HAP-1 (cell line): ENCODE data around the gene NXPH4.

ENCODE experiments used
- DNase-seq, 2 experiments: peaks; one replicate each; pipeline ENCODE4 v3.0.0-alpha.2; 2016 to 2020; ENCODE audit warnings: low spot score in 2 of 2
- H3K27me3 ChIP-seq: fragments of 250-450 bp; sonication (Bioruptor Pico); 2 replicates; pipeline ENCODE4 v1.5.1; 2020; ENCODE audit warnings: low read depth, mild to moderate bottlenecking, moderate library complexity
- H3K36me3 ChIP-seq: fragments of 250-450 bp; sonication (Bioruptor Pico); replicated peaks from 2 replicates; pipeline ENCODE4 v1.5.1; 2020; ENCODE audit warnings: mild to moderate bottlenecking
- H3K4me1 ChIP-seq: fragments of 250-450 bp; sonication (Bioruptor Pico); 2 replicates; pipeline ENCODE4 v1.5.1; 2020; ENCODE audit warnings: mild to moderate bottlenecking
- H3K4me3 ChIP-seq: fragments of 250-450 bp; sonication (Bioruptor Pico); 2 replicates; pipeline ENCODE4 v1.5.1; 2020; ENCODE audit warnings: mild to moderate bottlenecking, moderate library complexity
- H3K9me3 ChIP-seq: fragments of 250-450 bp; sonication (Bioruptor Pico); 2 replicates; pipeline ENCODE4 v1.5.1; 2020; ENCODE audit warnings: mild to moderate bottlenecking, moderate library complexity
- in situ Hi-C: fragments of 300-500 bp; cut with MboI; formaldehyde crosslinking; loops from 3 replicates; pipeline ENCODE4 v1.14.3; 2020; ENCODE audit warnings: low sequenced_read_pairs, inconsistent platforms, mixed read lengths

The NXPH4 gene

GRCh38 chr12:57212701-57213057 is 3.9 kb upstream of the NXPH4 start:
- Histone ChIP-seq H3K4me3 (no peak overlapping the region), H3K36me3 (peaks cover 4% of the 10 kb centered on the region; the same call in 1 of the 2 replicates), H3K27me3 (peaks cover 11% of the 10 kb centered on the region), H3K4me1 (peaks cover 12% of the 10 kb centered on the region), H3K9me3 (no peaks in the 10 kb centered on the region)
- in situ Hi-C loops, result no loop called here
- no peak for DNase-seq

GRCh38 chr12:57213058-57213715 is 3.4 kb upstream of the NXPH4 start:
- H3K4me1 ChIP-seq, result peaks cover 14% of the 10 kb centered on the region
- peaks cover 4% of the 10 kb centered on the region; the same call in 1 of the 2 replicates for H3K36me3 ChIP-seq
- H3K27me3 ChIP-seq, result peaks cover 11% of the 10 kb centered on the region
- no peaks in the 10 kb centered on the region for H3K9me3 ChIP-seq
- H3K4me3 ChIP-seq, result no peak overlapping the region
- in situ Hi-C loops, result no loop called here
- peak; percentile 61 to 90 for DNase-seq

- H3K36me3 ChIP-seq, result peaks cover 4% of the 10 kb centered on the region; the same call in 1 of the 2 replicates
- H3K27me3 ChIP-seq, result peaks cover 11% of the 10 kb centered on the region
- no peaks in the 10 kb centered on the region for H3K9me3 ChIP-seq
- DNase-seq, result no peak
- no peak overlapping the region for H3K4me3 ChIP-seq
- in situ Hi-C loops, result no loop called here
- H3K4me1 ChIP-seq, result peaks cover 14% of the 10 kb centered on the region
These were observed 2.7 kb upstream of the NXPH4 start for GRCh38 chr12:57213763-57214397.

GRCh38 chr12:57214398-57214781 is 2.2 kb upstream of the NXPH4 start:
- Histone ChIP-seq H3K4me3 (no peak overlapping the region), H3K27me3 (peaks cover 11% of the 10 kb centered on the region), H3K36me3 (peaks cover 4% of the 10 kb centered on the region; the same call in 1 of the 2 replicates), H3K9me3 (no peaks in the 10 kb centered on the region), H3K4me1 (peaks cover 14% of the 10 kb centered on the region)
- peak; percentile 66 to 84 for DNase-seq
- in situ Hi-C loops, result no loop called here

GRCh38 chr12:57215065-57215464 is 1.5 kb upstream of the NXPH4 start:
- Histone ChIP-seq H3K27me3 (peaks cover 11% of the 10 kb centered on the region), H3K4me3 (no peak overlapping the region), H3K4me1 (peaks cover 14% of the 10 kb centered on the region), H3K9me3 (no peaks in the 10 kb centered on the region), H3K36me3 (peaks cover 4% of the 10 kb centered on the region; the same call in 1 of the 2 replicates)
- in situ Hi-C loops, result no loop called here
- DNase-seq, result no peak

GRCh38 chr12:57215668-57216013 is 953 bp upstream of the NXPH4 start:
- H3K9me3 ChIP-seq, result no peaks in the 10 kb centered on the region
- peaks cover 14% of the 10 kb centered on the region for H3K4me1 ChIP-seq
- in situ Hi-C loops, result no loop called here
- H3K36me3 ChIP-seq, result peaks cover 4% of the 10 kb centered on the region; the same call in 1 of the 2 replicates
- no peak overlapping the region for H3K4me3 ChIP-seq
- no peak for DNase-seq
- H3K27me3 ChIP-seq, result peaks cover 11% of the 10 kb centered on the region

GRCh38 chr12:57216921-57217879 is 606 bp downstream of the NXPH4 start:
- peak in 1 of 2 experiments; percentile 48 for DNase-seq
- H3K27me3 ChIP-seq, result peaks cover 11% of the 10 kb centered on the region
- peaks cover 14% of the 10 kb centered on the region for H3K4me1 ChIP-seq
- peaks cover 4% of the 10 kb centered on the region; the same call in 1 of the 2 replicates for H3K36me3 ChIP-seq
- H3K9me3 ChIP-seq, result no peaks in the 10 kb centered on the region
- in situ Hi-C loops, result no loop called here
- peak overlapping the region; percentile 53 for H3K4me3 ChIP-seq

- peaks cover 14% of the 10 kb centered on the region for H3K4me1 ChIP-seq
- no peak for DNase-seq
- H3K4me3 ChIP-seq, result no peak overlapping the region
- in situ Hi-C loops, result no loop called here
- H3K9me3 ChIP-seq, result no peaks in the 10 kb centered on the region
- peaks cover 11% of the 10 kb centered on the region for H3K27me3 ChIP-seq
- H3K36me3 ChIP-seq, result no peaks in the 10 kb centered on the region
These were observed 1.6 kb downstream of the NXPH4 start for GRCh38 chr12:57218030-57218853.

GRCh38 chr12:57219205-57219992 is 2.8 kb downstream of the NXPH4 start:
- in situ Hi-C loops, result no loop called here
- H3K4me3 ChIP-seq, result no peak overlapping the region
- H3K9me3 ChIP-seq, result no peaks in the 10 kb centered on the region
- DNase-seq, result no peak
- H3K36me3 ChIP-seq, result no peaks in the 10 kb centered on the region
- peaks cover 11% of the 10 kb centered on the region for H3K27me3 ChIP-seq
- H3K4me1 ChIP-seq, result peaks cover 7% of the 10 kb centered on the region

GRCh38 chr12:57219993-57220754 is 3.6 kb downstream of the NXPH4 start:
- Histone ChIP-seq H3K27me3 (peaks cover 7% of the 10 kb centered on the region), H3K4me3 (no peak overlapping the region), H3K36me3 (no peaks in the 10 kb centered on the region), H3K4me1 (peaks cover 7% of the 10 kb centered on the region), H3K9me3 (no peaks in the 10 kb centered on the region)
- in situ Hi-C loops, result no loop called here
- DNase-seq, result no peak

GRCh38 chr12:57220770-57221168 is 4.2 kb downstream of the NXPH4 start:
- H3K4me3 ChIP-seq, result no peak overlapping the region
- peaks cover 3% of the 10 kb centered on the region for H3K27me3 ChIP-seq
- no peak for DNase-seq
- in situ Hi-C loops, result no loop called here
- H3K9me3 ChIP-seq, result no peaks in the 10 kb centered on the region
- no peaks in the 10 kb centered on the region for H3K36me3 ChIP-seq
- H3K4me1 ChIP-seq, result peaks cover 7% of the 10 kb centered on the region
